MCF 10A (cell line): ENCODE results near the gene DHPS. TPM values are rescaled to one million over a fixed set of nuclear protein-coding genes. Genes with fewer than 3 reads are reported as not detected.
A peak's percentile ranks its signal among the peaks of the same experiment; 100 is the strongest.
"Not testable (repeated sequence)": the region's sequence is repeated elsewhere in the genome, so short reads cannot be mapped to it uniquely, and the experiment has no call there.

ENCODE experiments used
- BruUV-seq: library from RNA; stranded (reverse); fragments of 400-500 nt; replicated peaks from 2 replicates; lab custom pipeline; 2021; lab: Mats Ljungman, UMichigan
- CTCF ChIA-PET: fragments of 300-600 bp; sonication (Branson Sonifier 250); formaldehyde crosslinking; extraction: SDS; loops from one replicate; lab custom pipeline; 2021; ENCODE audit warnings: antibody characterized with exemption, inconsistent platforms; lab: Yijun Ruan, JAX
- POLR2A ChIA-PET: fragments of 300-600, 350-650 bp; sonication (Branson Sonifier 250); formaldehyde crosslinking; extraction: SDS; loops from one replicate; lab custom pipeline; 2020; ENCODE audit warnings: antibody characterized with exemption, inconsistent platforms; lab: Yijun Ruan, JAX
- DNase-seq: peaks from one replicate; pipeline ENCODE4 v3.0.0-alpha.2; 2018; ENCODE audit not compliant: unreplicated experiment
- H3K27ac Mint-ChIP-seq: one replicate; pipeline ENCODE4 v1.8.0; 2022; ENCODE audit warnings: mild to moderate bottlenecking, low read depth, mixed read lengths; ENCODE audit not compliant: unreplicated experiment
- H3K27me3 Mint-ChIP-seq: one replicate; pipeline ENCODE4 v1.8.0; 2022; ENCODE audit warnings: mixed read lengths; ENCODE audit not compliant: insufficient read depth, unreplicated experiment
- H3K36me3 Mint-ChIP-seq: one replicate; pipeline ENCODE4 v1.8.0; 2022; ENCODE audit warnings: mild to moderate bottlenecking, moderate library complexity, mixed read lengths; ENCODE audit not compliant: insufficient read depth, unreplicated experiment
- H3K4me1 Mint-ChIP-seq: one replicate; pipeline ENCODE4 v1.8.0; 2022; ENCODE audit warnings: mixed read lengths; ENCODE audit not compliant: insufficient read depth, unreplicated experiment
- H3K4me3 Mint-ChIP-seq: one replicate; pipeline ENCODE4 v1.8.0; 2022; ENCODE audit warnings: mild to moderate bottlenecking, moderate library complexity, mixed read lengths; ENCODE audit not compliant: unreplicated experiment
- H3K9me3 Mint-ChIP-seq: one replicate; pipeline ENCODE4 v1.8.0; 2022; ENCODE audit warnings: mixed read lengths; ENCODE audit not compliant: unreplicated experiment
- intact Hi-C: fragments of 100-400 bp; cut with micrococcal nuclease; formaldehyde crosslinking; loops from 2 replicates; pipeline ENCODE4 v1.14.1; 2022
- total RNA-seq: library from RNA; stranded (reverse); gene quantifications from 2 replicates; pipeline ENCODE4 v1.2.3, GENCODE V29; 2022
- TF ChIP-seq, protein P1 (sequence below): fragments of 200-600 bp; IDR thresholded peaks from one replicate; pipeline ENCODE4 v1.8.0; 2022; ENCODE audit warnings: antibody characterized with exemption, mild to moderate bottlenecking; ENCODE audit not compliant: unreplicated experiment

DHPS gene
- total RNA-seq, 1 experiment from 2014 or later, result 74.2 TPM

DNA sequence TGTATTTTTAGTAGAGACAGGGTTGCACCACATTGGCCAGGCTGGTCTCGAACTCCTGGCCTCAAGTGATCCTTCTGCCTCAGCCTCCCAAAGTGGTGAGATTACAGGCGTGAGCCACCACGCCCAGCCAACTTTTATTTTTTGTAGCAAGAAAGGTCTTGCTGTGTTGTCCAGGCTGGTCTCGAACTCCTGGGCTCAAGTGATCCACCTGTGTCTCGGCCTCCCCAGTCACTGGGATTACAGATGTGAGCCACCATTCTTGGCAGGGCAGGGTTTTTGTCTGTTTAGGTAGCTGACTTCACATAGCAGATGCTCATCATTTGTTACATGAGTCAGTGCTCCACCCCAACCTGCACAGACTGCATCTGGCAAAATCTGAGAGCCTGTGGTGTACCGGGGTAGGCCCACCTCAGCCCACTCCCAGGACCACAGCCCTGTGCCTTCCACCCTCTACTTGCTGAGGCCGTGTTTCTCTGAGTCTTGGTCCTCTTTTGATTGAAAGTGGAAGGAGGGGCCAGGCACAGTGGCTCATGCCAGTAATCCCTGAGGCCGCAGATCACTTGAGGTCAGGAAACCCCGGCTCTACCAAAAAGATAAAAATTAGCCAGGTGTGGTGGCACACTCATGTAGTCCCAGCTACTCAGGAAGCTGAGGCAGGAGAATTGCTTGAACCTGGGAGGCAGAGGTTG, 46.2 kb upstream of the DHPS start:
- Mint-ChIP-seq H3K36me3 (peaks cover 59% of the 10 kb centered on the region), H3K27ac (no peak overlapping the region), H3K27me3 (no peaks in the 10 kb centered on the region), H3K4me3 (no peak overlapping the region), H3K4me1 (peaks cover 18% of the 10 kb centered on the region), H3K9me3 (no peaks in the 10 kb centered on the region)
- intact Hi-C loops, result no loop called here
- no peak for DNase-seq
- TF ChIP-seq, protein P1, sequence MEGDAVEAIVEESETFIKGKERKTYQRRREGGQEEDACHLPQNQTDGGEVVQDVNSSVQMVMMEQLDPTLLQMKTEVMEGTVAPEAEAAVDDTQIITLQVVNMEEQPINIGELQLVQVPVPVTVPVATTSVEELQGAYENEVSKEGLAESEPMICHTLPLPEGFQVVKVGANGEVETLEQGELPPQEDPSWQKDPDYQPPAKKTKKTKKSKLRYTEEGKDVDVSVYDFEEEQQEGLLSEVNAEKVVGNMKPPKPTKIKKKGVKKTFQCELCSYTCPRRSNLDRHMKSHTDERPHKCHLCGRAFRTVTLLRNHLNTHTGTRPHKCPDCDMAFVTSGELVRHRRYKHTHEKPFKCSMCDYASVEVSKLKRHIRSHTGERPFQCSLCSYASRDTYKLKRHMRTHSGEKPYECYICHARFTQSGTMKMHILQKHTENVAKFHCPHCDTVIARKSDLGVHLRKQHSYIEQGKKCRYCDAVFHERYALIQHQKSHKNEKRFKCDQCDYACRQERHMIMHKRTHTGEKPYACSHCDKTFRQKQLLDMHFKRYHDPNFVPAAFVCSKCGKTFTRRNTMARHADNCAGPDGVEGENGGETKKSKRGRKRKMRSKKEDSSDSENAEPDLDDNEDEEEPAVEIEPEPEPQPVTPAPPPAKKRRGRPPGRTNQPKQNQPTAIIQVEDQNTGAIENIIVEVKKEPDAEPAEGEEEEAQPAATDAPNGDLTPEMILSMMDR, result no peak
- POLR2A ChIA-PET, result interaction anchor here (1.5 to 3.0 kb wide), 2 partner anchors 9 to 61 kb away, joined by 3 to 8 read pairs; partner anchors contain the start of gene GET3
- no TSS peak for BruUV-seq
- CTCF ChIA-PET, result interaction anchor here (0.8 to 1.2 kb wide), 4 partner anchors 10 to 51 kb away, joined by 3 to 5 read pairs (median 4); no protein-coding TSS in a partner anchor

DNA sequence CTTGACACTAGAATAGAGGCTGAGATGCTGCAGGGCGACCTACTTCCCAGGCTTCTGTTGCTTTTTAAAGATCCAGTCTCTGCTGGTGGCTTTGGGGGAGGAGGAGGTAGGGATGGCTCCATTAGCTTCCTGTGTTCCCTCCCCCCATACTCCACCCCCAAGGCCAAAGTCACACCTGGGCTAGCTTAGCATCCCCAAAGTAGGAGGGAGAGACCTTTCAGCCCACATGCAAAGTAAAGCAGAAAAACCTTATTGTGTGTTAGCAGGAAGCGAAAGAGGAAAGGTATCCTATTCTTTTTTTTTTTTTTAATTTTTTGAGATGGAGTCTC, 45.3 kb upstream of the DHPS start:
- Mint-ChIP-seq H3K36me3 (peaks cover 55% of the 10 kb centered on the region), H3K9me3 (no peaks in the 10 kb centered on the region), H3K4me1 (peaks cover 12% of the 10 kb centered on the region), H3K27me3 (no peaks in the 10 kb centered on the region), H3K4me3 (no peak overlapping the region), H3K27ac (peak overlapping the region; percentile 16)
- no TSS peak for BruUV-seq
- TF ChIP-seq, protein P1, result no peak
- no peak for DNase-seq
- ChIA-PET CTCF (interaction anchor here (0.5 to 0.8 kb wide), 3 partner anchors 13 to 1589 kb away, joined by 3 read pairs; no protein-coding TSS in a partner anchor), POLR2A (interaction anchor here (0.5 to 3.0 kb wide), 4 partner anchors 10 to 107 kb away, joined by 3 to 8 read pairs (median 4); partner anchors contain the start of gene GET3)
- intact Hi-C loops, result no loop called here

DNA sequence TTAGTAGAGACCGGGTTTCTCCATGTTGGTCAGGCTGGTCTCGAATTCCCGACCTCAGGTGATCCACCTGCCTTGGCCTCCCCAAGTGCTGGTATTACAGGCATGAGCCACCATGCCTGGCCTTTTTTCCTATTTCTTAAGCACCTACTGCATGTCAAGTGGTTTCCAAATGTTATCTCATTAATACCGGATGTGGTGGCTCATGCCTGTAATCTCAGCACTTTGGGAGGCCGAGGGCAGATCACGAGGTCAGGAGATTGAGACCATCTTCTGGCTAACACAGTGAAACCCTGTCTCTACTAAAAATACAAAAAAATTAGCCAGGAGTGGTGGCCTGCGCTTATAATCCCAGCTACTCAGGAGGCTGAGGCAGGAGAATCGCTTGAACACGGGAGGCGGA, 43.9 kb upstream of the DHPS start:
- H3K4me1 Mint-ChIP-seq, result peaks cover 14% of the 10 kb centered on the region
- H3K36me3 Mint-ChIP-seq, result peaks cover 58% of the 10 kb centered on the region
- H3K4me3 Mint-ChIP-seq, DNase-seq, BruUV-seq, H3K27ac Mint-ChIP-seq, intact Hi-C loops, H3K9me3 Mint-ChIP-seq, H3K27me3 Mint-ChIP-seq: not testable (repeated sequence)
- POLR2A ChIA-PET, result interaction anchor here (0.6 to 3.0 kb wide), 2 partner anchors 11 to 24 kb away, joined by 3 to 8 read pairs; partner anchors contain the start of gene GET3
- CTCF ChIA-PET, result interaction anchor here (0.6 to 0.7 kb wide), 2 partner anchors 16 to 252 kb away, joined by 3 read pairs; no protein-coding TSS in a partner anchor

- ChIA-PET POLR2A (interaction anchor here (0.7 to 6.5 kb wide), 16 partner anchors 11 to 429 kb away, joined by 3 to 235 read pairs (median 5); partner anchors contain the start of genes BEST2, DHPS, DNASE2 and FBXW9), CTCF (interaction anchor here (0.8 to 3.8 kb wide), 7 partner anchors 10 to 124 kb away, joined by 3 to 32 read pairs (median 4); partner anchors contain the start of genes GET3 and TRIR)
- no peaks in the 10 kb centered on the region for H3K27me3 Mint-ChIP-seq
- TF ChIP-seq, protein P1, result no peak
- peaks cover 12% of the 10 kb centered on the region for H3K4me1 Mint-ChIP-seq
- H3K4me3 Mint-ChIP-seq, result peak within 1 kb of the TSS; percentile 96
- no TSS peak for BruUV-seq
- H3K9me3 Mint-ChIP-seq, result no peaks in the 10 kb centered on the region
- intact Hi-C loops, result loop anchor here (5.0 kb wide), 1 partner anchor 68 kb away; the partner anchor contains the start of gene JUNB
- H3K27ac Mint-ChIP-seq, result peak within 1 kb of the TSS; percentile 96
- peak; percentile 72 for DNase-seq
- peaks cover 51% of the 10 kb centered on the region for H3K36me3 Mint-ChIP-seq
These were observed 42.2 kb upstream of the DHPS start, which contains the start of gene TNPO2 for GRCh38 chr19:12723641-12724426. Gene TNPO2, minus strand, starts transcription at chr19:12723932. Its CDS starts 2,955 bp downstream, at chr19:12720977.
